Measurements from ENCODE around the gene TGFB2.

The TGFB2 gene

DNA sequence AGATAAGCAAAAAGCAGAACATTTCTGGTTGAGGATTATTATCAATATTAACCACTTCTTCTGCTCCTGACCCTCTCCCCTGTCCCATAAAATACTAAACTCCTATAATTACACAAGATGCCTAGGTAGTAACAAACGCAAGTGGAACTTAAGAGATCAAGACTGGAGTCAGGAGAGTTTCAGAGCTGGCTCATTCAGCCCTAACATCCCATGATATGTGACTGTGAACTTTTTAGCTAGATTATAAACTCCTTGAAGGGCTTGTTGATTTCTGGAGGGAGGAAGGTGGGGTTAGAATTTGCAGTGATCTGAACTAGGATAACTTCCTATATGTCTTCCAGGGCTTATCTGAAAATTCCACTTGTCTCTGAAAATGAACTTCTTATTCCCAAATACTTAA lies 130.6 kb downstream of the TGFB2 start:
- Histone ChIP-seq H3K4me1 (ENCODE audit: insufficient read depth, low read length) (no peaks in the 10 kb centered on the region), H3K27me3 (ENCODE audit: insufficient read depth, low read length, poor library complexity) (no peaks in the 10 kb centered on the region)
- no peak for DNase-seq

DNA sequence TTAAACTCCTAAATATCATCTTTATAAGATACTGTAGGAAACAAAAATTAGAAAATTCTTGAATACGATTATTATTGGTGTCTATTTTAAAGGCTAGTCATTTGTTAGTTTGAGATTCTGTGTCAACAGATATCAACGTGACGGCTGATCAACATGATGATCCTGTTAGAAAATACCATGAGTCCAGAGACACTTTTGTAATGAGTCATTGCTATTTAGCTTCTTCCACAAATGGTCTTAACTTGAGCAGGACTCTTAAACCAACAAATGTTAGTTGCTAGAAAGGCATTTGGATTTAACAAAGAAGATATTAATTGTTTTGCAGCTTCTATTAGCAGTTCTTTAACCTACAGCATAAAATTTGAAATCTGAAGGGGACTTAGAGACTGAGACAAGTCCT lies 131.2 kb downstream of the TGFB2 start:
- no peaks in the 10 kb centered on the region for H3K27me3 ChIP-seq (ENCODE audit: insufficient read depth, low read length, poor library complexity)
- H3K4me1 ChIP-seq (ENCODE audit: insufficient read depth, low read length): no peaks in the 10 kb centered on the region
- no peak overlapping the region for H3K27ac ChIP-seq (ENCODE audit: low read length)
- ATAC-seq (ENCODE audit: insufficient read depth, low read depth): no peak
- no peaks in the 10 kb centered on the region for H3K79me2 ChIP-seq (ENCODE audit: insufficient read depth, low read length)
- H4K20me1 ChIP-seq (ENCODE audit: insufficient read depth, low read length): no peaks in the 10 kb centered on the region
- no peaks in the 10 kb centered on the region for H3K9me3 ChIP-seq (ENCODE audit: insufficient read depth, low read length, severe bottlenecking)
- H3K9ac ChIP-seq (ENCODE audit: low read depth, low read length): no peak overlapping the region
- no peak for TF ChIP-seq EZH2 (IDR thresholded peaks at IDR 0.05; ENCODE audit: borderline replicate concordance, low read depth, low read length, severe bottlenecking)
- TF ChIP-seq, protein P1, sequence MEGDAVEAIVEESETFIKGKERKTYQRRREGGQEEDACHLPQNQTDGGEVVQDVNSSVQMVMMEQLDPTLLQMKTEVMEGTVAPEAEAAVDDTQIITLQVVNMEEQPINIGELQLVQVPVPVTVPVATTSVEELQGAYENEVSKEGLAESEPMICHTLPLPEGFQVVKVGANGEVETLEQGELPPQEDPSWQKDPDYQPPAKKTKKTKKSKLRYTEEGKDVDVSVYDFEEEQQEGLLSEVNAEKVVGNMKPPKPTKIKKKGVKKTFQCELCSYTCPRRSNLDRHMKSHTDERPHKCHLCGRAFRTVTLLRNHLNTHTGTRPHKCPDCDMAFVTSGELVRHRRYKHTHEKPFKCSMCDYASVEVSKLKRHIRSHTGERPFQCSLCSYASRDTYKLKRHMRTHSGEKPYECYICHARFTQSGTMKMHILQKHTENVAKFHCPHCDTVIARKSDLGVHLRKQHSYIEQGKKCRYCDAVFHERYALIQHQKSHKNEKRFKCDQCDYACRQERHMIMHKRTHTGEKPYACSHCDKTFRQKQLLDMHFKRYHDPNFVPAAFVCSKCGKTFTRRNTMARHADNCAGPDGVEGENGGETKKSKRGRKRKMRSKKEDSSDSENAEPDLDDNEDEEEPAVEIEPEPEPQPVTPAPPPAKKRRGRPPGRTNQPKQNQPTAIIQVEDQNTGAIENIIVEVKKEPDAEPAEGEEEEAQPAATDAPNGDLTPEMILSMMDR (IDR thresholded peaks at IDR 0.05; ENCODE audit: borderline replicate concordance, extremely low read depth, low read length, poor library complexity, severe bottlenecking): no peak
- no peak overlapping the region for H2AFZ ChIP-seq (ENCODE audit: low read depth, low read length)
- no peak for DNase-seq
- H3K4me3 ChIP-seq (ENCODE audit: low read depth in 1 of 2, low read length in 2 of 2): no peak overlapping the region
- H3K4me2 ChIP-seq (ENCODE audit: insufficient read depth, low read length): no peak overlapping the region
- H3K36me3 ChIP-seq (ENCODE audit: insufficient read depth, low read length): no peaks in the 10 kb centered on the region

More for the DNA sequence above, 130.6 kb downstream of the TGFB2 start:
- H4K20me1 ChIP-seq (ENCODE audit: insufficient read depth, low read length): no peaks in the 10 kb centered on the region
- TF ChIP-seq, protein P1 (IDR thresholded peaks at IDR 0.05; ENCODE audit: borderline replicate concordance, extremely low read depth, low read length, poor library complexity, severe bottlenecking): no peak
- TF ChIP-seq EZH2 (IDR thresholded peaks at IDR 0.05; ENCODE audit: borderline replicate concordance, low read depth, low read length, severe bottlenecking): no peak
- no peaks in the 10 kb centered on the region for H3K9me3 ChIP-seq (ENCODE audit: insufficient read depth, low read length, severe bottlenecking)
- H3K9ac ChIP-seq (ENCODE audit: low read depth, low read length): no peak overlapping the region
- H3K36me3 ChIP-seq (ENCODE audit: insufficient read depth, low read length): no peaks in the 10 kb centered on the region
- no peak for ATAC-seq (ENCODE audit: insufficient read depth, low read depth)
- H2AFZ ChIP-seq (ENCODE audit: low read depth, low read length): no peak overlapping the region
- no peak overlapping the region for H3K4me2 ChIP-seq (ENCODE audit: insufficient read depth, low read length)
- no peak overlapping the region for H3K27ac ChIP-seq (ENCODE audit: low read length)
- no peaks in the 10 kb centered on the region for H3K79me2 ChIP-seq (ENCODE audit: insufficient read depth, low read length)
- no peak overlapping the region for H3K4me3 ChIP-seq (ENCODE audit: low read depth in 1 of 2, low read length in 2 of 2)

DNA sequence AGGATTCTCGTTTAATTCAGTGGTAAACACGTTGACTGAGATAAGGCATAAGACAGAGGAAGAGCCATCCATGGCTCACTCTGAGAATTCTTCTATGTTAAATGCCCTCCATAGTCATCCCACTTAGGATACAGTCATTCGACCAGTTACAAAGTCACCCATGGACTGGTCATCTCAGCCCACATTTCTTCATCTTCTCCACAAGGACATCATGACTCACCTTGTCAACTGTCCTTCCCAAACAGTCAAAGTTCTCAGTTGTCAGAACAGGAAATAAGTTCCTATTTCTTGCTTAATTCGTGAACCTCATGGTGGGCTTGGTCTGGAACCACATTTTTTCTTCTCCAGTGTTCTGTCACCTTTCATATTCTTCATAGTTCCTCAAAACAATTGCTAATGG lies 133.2 kb downstream of the TGFB2 start:
- H3K4me1 ChIP-seq (ENCODE audit: insufficient read depth, low read length): no peaks in the 10 kb centered on the region

More for the DNA sequence above, 133.2 kb downstream of the TGFB2 start:
- Histone ChIP-seq H3K27me3 (ENCODE audit: insufficient read depth, low read length, poor library complexity) (no peaks in the 10 kb centered on the region), H3K9ac (ENCODE audit: low read depth, low read length) (no peak overlapping the region), H3K79me2 (ENCODE audit: insufficient read depth, low read length) (no peaks in the 10 kb centered on the region), H4K20me1 (ENCODE audit: insufficient read depth, low read length) (no peaks in the 10 kb centered on the region), H3K4me3 (ENCODE audit: low read depth in 1 of 2, low read length in 2 of 2) (no peak overlapping the region), H3K27ac (ENCODE audit: low read length) (no peak overlapping the region), H3K36me3 (ENCODE audit: insufficient read depth, low read length) (no peaks in the 10 kb centered on the region), H2AFZ (ENCODE audit: low read depth, low read length) (no peak overlapping the region), H3K4me2 (ENCODE audit: insufficient read depth, low read length) (no peak overlapping the region), H3K9me3 (ENCODE audit: insufficient read depth, low read length, severe bottlenecking) (no peaks in the 10 kb centered on the region)
- no peak for DNase-seq
- no peak for ATAC-seq (ENCODE audit: insufficient read depth, low read depth)
- TF ChIP-seq EZH2 (IDR thresholded peaks at IDR 0.05; ENCODE audit: borderline replicate concordance, low read depth, low read length, severe bottlenecking): no peak
- TF ChIP-seq, protein P1 (IDR thresholded peaks at IDR 0.05; ENCODE audit: borderline replicate concordance, extremely low read depth, low read length, poor library complexity, severe bottlenecking): no peak

Data from DND-41 (cell line).